M059J (cell line): Measurements from ENCODE around the gene RAB11FIP5. TPM values are rescaled to one million over a fixed set of nuclear protein-coding genes. Genes with fewer than 3 reads are reported as not detected.

Experiments
- DNase-seq: peaks from one replicate; pipeline ENCODE4 v3.0.0-alpha.2; 2012; ENCODE audit warnings: low read depth
- total RNA-seq: library from RNA; depleted of rRNA; stranded (reverse); fragments of >200 nt; shearing (Covaris generic); gene quantifications from 2 replicates; pipeline ENCODE4 v1.2.3, GENCODE V29; 2014; rRNA removed

Gene RAB11FIP5
- total RNA-seq, 1 experiment from 2014 or later, result 40.8 TPM

DNA sequence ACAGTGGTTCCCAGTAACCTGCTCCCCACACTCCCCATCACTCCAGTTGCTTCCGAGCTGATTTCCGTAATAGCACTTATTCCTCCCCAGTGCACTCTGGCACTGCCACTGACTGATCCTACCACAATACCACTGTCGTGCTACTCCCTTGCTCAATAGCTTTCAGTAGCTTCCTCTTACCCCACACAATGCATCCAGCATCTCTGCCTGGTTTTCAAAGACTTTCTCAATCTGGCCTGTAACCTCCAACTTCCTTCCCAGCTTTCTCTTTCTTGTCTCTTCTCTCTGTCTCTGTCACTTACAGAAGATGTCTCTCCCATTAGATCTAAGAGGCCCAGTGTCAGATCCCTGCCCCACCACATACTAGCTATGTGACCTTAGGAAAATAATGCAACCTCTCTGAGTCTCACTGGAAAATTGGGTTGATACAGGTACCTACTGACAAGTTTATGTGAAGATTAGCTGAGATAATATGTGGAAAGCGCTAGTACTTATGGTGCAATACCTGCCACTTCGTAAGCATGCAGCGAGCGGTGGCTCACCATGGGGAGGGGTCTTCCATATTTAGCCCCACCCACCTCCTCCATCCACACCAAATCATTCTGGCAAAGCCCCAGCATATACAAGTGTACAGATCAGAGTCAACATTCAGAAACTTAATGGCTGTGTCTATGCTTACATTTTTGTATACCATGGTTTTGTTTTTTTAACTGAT, 77.9 kb downstream of the RAB11FIP5 start:
- DNase-seq, result no peak

DNA sequence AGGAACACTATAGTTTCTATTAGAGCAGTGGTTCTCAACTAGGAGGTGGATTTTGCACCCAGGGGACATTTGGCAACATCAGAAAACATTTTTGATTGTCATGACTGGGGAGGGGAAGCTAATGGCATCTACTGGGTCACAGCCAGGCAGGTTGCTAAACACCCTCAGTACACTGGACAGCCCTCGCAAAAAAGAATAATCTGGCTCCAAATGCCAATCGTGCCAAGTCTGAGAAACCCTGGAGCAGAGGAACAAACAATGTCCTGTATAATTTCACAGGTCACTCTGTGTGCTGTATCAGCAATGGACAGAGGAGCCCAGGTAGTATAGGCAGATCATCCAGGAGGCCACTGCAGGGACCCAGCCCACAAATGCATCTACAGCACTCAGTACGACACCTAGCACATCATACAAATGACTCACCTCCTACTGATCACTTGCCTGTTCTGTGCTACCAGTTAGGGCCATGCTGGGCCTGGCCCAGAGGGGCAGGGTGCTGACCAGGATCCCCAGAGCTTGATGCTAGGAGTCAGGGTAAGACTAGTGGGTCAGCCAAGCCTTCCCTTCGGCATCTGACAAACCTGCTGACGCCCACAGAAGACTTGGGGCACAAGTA, 78.9 kb downstream of the RAB11FIP5 start:
- DNase-seq, result no peak

DNA sequence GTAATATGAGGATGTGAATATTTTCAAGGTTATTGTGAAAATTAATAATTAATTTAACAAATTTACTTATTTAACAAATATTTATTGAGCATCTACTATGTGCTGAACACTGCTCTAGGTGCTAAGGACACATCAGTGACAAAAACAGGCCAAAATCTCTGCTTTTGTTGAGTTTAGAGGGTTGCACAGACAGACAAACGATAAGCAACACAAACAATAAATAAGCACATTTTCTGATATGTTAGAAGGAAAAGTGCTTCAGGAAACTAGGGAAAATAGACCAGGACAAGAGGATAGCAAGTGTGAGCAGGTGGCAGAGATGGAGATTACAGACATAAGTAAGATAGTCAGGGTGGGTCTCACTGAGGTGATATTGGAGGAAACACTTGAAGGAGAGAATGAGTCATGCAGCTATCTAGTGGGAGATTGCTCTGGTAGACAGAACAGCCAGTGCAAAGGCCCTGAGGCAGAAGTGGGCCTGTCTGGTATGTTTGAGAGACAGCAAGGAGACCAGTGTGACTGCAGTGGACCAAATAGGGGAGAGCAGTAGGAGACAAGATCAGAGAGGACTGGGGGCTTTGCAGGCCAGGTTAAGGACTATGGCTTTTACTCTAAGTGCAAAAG, 79.5 kb downstream of the RAB11FIP5 start:
- peak; percentile 20 for DNase-seq

DNA sequence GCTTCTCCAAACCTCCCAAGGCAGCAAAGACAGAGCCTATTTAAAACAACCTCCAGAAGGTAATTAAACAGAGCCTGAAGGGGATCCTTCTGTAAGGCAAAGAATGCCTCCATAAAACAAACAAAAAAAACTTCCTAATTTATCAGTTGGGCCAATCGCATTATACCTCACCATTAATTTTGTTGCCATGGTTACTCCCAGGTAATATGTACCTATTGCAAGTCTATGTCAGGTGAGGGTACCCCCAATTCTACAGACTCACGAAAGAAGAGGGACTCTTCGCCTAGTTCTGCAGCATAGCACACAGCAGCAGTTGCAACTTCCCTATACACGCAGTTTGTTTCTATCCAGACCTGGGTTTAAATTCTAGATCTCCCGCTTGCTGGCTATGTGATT, 80.0 kb downstream of the RAB11FIP5 start:
- DNase-seq, result no peak

DNA sequence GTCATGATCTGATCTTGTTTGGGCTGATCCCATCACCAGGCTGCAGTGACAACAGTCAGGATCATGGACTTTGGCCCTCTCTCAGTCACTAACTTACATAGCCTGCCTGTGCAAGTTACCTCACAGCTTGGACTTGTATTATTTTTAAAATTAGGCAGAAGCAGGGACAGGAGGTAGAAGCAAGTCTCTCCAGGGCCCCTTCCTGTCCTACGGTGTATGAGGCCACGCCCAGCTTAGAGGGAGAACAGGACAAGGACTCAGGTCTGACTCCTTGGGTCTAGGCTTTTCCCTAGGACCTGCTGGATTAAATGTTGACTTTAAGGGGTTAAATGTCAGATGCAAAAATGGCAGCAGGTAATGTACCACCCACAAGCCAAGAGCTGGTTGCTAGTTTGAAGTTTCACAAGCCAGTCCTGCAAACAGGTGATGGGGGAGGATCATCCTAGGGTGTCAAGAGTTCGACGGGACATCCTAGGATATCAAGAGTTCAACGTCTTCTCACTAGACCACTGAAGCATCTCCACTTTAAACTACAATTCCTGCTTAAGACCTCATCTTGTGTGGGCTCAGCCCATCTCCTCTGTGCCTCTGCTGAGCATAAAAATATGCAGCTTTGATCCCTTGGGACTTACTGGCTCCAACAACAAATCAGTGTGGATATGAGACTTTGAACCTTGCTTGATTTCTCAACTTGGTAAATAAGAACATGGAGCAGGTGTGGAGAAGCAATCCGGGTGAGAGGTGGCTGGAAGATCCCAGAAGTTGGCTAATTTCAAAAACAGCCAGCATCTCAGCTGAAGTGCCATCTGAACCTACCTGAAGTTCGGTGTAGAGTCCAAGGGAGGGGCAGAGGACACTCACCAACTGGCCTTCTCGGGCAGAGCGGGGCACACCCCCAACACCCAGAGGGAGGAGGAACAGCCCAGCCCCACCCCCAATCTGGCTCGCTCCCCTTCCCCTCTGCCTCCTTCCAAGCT, 80.7 kb downstream of the RAB11FIP5 start:
- no peak for DNase-seq

DNA sequence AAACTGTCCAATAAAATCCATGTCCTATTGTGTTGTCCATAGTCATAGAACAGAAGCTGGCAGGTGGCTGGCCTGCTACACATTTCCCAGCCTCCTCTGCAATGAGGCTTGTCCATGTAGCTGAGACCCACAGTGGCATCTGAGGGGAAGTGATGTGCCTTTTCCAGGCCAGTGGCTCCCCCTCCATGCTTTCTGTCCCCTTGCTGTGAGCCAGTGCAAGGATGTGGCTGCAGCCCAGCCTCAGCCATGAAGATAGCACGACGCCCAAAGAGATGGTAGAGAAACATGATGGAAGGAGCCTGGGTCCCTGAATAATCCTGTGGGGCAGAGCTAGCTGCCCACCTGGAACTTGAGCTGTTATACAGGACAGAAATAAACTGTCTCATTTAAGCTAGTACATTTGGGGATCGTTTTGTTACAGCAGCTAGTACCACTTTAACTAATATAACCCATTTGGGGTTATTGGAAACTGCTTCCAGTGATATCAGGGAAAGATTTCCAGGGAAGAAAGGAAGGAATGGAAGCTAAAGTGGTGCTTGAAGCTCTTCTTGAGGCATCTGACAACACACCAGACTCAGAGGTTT, 81.6 kb downstream of the RAB11FIP5 start:
- DNase-seq, result no peak

DNA sequence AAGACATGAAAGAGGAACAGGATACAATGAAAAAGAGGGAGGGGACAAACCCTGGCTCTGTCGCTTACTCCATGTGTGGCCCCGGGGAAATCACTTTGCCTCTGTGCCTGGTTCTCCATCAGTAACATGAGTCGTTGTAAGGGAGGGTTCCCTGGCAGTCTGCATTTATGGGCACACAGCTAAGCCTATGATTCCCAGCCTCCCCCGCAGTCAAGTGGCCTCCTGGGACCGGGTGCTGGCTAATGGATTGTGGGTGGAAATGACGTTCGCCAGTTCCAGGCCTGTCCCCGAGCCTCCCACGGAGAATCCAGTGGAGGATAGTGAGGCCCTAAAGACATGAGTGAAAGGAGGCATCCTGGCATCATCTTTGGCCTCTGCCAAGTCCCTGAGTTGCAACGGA, 83.9 kb downstream of the RAB11FIP5 start:
- no peak for DNase-seq

DNA sequence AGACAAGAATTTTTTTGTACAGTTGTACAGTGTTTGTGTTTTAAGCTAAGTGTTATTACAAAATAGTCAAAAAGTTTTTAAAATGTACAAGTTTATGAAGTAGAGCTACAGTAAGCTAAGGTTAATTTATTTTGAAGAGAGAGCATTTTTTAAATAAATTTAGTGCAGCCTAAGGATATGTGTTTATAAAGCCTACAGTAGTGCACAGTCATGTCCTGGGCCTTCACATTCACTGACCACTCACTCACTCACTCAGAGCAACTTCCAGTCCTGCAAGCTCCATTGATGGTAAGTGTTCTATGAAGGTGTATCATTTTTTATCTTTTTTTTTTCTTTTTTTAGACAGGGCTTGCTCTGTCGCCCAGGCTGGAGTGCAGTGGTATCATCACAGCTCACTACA, 85.4 kb downstream of the RAB11FIP5 start:
- DNase-seq, result no peak

DNA sequence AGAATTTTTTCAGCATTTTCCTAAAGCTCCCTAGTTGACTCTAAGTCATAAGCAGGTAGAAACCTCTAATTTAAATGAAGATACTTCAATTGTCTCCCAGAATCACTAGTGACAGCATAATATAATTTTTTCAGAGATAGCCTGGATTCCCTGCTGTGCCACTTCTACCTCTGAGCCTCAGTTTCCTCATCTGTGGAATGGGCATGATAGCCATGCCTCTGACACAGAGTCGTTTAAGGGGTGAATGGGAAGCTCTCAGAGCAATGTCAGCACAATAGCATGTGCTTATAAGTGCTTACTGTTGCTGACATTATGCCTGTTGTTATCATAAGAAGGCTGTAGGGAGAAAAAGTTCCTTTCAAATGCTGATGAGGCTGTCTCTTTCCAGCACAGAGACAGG, 89.3 kb downstream of the RAB11FIP5 start:
- no peak for DNase-seq

Other genes with a start within 250 kb of the RAB11FIP5 start
- gene SPR, start 225.5 kb downstream of the RAB11FIP5 start, total RNA-seq, result 24.6 and 29.9 TPM in 2 replicates
- not detected in 2 replicates for gene EMX1, start 195.4 kb downstream of the RAB11FIP5 start, total RNA-seq
- gene SFXN5, start 41.2 kb downstream of the RAB11FIP5 start, total RNA-seq, result 7.9 and 17.3 TPM in 2 replicates
- not detected in 2 replicates for gene NOTO, start 89.6 kb upstream of the RAB11FIP5 start, total RNA-seq
- 12.8 and 20.5 TPM in 2 replicates for gene SMYD5, start 101.3 kb upstream of the RAB11FIP5 start, total RNA-seq
- gene PRADC1, start 120.3 kb upstream of the RAB11FIP5 start, total RNA-seq, result 32.3 and 35.3 TPM in 2 replicates
- 246 and 380 TPM in 2 replicates for gene CCT7, start 121.4 kb upstream of the RAB11FIP5 start, total RNA-seq
- 1.1 and 2.2 TPM in 2 replicates for gene FBXO41, start 171.5 kb upstream of the RAB11FIP5 start, total RNA-seq
- not detected in 2 replicates for gene EGR4, start 180.6 kb upstream of the RAB11FIP5 start, total RNA-seq